ENCODE measurements around the gene MPDZ.
"Not testable (repeated sequence)": the region's sequence is repeated elsewhere in the genome, so short reads cannot be mapped to it uniquely, and the experiment has no call there.

MPDZ gene

DNA sequence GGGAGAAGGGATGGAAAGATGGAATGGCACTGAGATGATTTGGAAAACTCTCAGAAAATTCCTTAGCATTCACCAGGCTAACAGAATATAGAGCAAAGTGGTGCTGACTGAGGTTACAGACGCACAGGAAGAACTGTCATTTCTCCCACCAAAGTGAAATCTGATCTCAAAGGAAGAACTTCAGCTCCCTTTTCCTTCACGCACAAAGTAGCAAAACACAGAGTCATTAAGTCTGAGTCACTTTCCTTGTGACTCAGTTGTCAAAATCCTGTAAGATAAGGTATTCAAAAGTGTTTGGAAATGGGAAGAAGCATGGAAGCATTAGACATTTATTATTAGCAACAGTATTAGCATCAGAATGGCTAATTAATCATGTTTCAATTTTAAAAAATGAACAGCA lies 11.7 kb downstream of the MPDZ start:
- DNase-seq, result no peak

DNA sequence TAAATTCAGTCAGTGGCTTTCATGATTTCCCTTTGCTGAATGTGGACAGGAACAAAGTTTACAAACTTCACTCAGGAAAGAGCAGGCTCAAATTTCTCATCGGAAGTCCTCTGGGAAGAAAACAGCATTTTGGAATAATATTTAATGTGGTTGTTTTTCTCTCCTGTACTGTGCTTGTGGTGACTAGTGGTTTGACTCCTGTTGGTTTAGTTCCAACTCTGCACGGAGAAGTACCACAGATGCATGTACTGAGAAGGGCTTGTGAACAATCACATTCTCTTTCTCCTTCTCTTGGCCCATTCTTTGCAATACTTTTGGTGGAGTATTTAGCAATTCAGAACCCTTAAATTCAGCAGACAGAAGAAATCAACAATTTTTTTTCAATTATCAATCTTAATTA lies 13.3 kb downstream of the MPDZ start:
- DNase-seq, result no peak

DNA sequence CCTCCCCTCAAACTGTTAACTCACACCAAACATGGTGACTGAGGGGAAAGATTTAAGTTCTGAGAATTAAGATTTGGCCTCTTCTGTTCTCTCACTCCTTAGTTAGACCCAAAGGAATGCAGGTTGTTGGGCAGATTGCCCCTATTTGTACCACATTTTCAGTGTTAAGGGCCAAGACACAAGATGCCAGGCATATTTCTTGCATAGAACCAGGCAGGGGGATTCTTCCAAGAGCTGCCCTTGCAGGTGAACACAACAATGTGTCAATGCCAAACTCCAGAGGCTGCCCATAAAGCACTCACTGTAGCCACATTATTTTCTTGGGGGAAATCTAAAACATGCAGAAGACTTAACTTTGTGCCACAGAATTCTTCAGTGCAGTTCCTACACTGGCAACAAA lies 14.7 kb downstream of the MPDZ start:
- DNase-seq, result no peak

DNA sequence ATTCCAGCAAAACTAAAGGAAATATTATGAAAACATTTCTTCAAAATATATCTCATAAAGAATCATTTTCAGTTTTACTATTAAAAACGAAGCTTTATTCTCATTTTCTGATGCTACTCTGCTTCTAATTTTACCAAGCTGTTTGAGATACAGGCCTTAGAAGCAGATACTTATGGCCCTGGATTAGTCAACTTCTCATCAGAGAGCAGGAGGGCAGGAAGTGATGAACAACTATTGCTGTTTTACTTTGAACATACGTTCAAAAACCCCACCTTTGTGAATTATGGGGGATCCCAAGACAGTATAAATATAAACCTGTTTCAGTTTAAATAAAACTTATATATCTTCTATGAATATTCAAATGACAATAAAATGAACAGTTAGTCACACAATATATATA lies 16.0 kb downstream of the MPDZ start:
- no peak for DNase-seq

DNA sequence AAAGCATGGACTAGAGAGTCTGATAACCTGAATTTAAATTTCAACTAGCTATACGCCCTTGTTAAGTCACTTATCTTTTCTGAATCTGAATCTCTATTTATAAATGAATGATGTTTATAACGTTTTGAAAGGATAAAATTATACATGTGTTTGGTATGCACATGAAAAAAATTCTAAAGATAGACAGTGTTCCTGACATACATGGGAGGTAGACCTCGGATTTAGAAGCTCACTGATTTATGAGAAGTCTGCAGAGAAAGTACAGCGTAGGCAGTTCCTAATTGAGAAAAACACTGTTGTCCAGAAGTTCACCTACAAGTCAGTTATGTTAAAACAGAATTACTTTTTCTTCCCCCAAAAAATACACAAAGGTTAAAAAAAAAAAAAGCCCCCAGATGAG lies 26.6 kb downstream of the MPDZ start:
- DNase-seq, result no peak

DNA sequence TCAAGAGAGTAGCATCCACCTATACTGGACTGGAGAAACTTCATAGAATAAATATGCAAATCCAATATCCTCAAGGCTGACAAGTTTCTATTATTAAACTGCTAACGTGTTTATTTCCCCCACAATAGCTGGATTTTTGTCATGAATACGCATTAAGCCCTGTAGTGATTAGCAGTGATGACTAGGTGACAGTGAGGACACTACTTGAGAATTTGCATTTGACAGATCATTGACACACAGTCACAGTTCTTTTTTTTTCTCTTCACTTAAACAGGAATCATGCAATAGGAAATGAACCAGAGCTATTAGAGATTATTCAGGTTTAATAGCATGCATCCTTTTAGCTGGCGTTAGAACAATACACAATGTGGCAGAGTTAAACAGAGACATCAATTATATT lies 35.3 kb downstream of the MPDZ start:
- no peak for DNase-seq

DNA sequence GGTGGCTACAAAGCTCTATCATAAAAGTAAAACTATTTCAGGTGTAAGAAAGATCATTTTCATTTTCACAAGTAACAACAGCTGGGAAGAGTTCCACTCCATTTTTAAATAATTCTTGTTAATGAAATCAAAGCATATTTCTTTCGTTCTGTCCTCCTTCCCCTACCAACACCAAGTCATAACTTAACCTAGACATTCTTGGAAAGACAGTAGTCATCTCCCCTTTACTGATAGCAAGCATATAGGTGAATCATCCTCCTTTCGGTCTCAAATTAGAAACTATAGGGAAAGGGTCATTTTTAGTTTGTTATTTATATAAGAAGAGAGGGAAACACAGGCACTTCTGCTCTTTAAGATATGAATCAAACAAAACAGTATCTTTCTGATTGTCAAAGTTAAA lies 38.2 kb downstream of the MPDZ start:
- no peak for DNase-seq

DNA sequence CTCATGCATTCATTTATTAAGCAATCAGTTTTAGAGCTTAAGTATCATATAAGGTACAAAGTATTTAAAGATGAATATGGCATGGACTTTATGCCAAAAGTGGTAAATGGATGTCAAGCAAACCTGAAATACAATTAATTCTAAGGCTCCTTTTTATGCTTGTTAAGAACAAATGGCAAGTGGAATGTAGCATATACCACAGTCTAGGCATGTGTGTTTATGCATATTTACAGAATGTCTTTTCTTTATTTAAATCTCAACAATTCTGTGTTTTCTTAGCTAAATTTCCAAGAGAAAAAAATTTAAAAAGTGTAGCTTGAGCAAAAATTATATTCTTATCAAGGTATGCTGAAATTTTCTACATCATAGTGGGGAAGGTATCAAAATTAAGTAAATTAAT lies 39.8 kb downstream of the MPDZ start:
- DNase-seq, result no peak

DNA sequence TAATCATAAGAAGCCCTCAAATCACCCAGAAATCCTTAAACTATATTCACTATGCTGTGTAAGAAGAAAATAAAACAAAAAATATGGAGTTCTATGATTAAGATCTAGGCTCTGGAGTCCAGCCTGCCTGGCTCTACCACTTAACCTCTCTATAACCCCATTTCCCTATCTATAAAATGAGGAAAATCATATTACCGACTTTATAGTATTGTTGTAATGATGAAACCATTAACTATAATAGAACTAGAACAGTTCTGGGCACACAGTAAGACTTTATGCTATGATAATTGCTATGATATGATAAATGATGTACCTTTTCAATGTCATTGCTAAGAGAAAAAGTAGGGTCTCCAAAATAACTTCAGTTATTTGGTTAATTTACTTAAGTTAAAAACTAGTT lies 40.3 kb downstream of the MPDZ start:
- no peak for DNase-seq

DNA sequence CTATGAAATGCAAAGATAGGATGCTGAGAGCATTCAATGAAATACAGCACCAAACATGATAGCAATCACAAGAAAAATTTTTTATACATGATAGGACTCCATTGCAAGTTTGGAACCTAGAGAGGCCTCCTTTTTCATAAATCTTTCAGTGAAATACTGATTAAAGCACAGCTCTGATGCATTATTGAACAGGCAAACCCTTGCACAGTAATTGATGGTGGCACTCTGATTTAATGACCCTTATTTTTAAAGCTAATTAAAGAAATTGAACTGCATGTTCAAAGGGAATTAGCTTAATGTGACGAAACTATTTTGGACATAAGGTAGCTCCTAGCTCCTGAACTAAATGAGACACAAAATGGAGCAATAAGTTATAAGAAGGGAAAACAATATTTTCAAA lies 44.6 kb downstream of the MPDZ start:
- DNase-seq, result no peak

DNA sequence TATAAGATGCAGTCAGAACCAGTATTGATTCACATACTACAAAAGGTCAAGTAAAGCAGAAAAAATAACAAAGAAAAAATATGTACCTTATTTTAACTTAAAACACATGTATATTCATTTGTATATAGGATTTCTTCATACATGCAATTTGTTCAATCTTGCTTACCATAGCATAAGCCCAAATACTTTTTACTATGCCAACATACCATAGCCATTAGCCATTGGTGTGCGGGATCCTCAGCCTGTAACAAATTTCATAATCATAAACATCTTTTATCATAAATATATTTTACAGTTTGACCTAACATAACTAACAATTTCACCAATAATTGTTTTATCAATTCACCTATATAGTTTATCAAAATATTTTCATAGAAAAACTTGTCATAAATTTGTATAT lies 51.1 kb downstream of the MPDZ start:
- DNase-seq, result no peak

DNA sequence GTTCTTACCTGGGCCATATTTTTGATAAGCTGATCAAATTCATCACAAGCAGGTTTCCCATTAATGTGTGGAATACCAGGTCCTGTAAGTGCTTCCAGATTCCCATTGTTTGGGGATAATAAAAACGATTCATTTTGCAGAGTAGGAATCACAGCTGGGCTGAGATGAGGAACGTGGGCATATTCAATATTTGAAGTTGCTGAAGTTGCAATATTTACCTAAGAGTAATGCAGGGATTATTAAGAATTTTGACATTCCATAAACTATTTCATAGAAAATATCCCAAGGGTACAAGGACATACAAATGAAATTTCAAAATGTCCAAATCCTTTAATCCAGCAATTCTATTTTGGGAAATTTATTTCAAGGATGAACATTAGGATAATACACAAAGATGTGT lies 55.1 kb downstream of the MPDZ start:
- DNase-seq, result no peak

DNA sequence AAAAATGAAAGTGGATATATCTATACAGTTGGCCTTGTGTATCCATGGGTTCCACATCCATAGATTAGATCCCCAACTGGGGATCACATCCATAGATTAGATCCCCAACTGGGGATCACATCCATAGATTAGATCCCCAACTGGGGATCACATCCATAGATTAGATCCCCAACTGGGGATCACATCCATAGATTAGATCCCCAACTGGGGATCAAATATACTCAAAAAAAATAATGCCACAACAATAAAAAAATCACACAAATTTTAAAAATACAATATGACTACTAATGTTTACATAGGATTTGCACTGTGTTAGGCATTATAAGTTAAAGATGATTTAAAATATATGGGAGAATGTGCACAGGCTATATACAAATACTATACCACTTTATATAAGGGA lies 56.8 kb downstream of the MPDZ start:
- DNase-seq, result not testable (repeated sequence)

DNA sequence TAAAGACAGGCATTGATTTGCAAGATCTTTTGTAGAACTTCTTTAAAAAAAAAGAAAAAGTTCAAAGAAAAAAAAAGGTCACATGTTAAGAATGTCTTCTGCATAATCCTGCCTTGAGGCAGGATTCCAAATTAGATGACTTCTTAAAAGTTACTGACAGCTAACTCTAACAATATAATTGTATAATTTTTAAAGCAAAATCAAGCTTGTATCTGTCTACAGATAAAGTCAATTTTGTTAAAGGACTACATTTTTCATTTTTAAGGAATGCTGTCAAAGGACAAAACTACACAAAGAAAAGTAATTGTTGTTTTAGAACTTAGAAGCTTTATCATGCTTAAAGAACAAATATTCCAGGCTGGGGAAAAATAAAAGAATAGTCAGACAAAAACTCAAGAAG lies 57.8 kb downstream of the MPDZ start:
- DNase-seq, result no peak

DNA sequence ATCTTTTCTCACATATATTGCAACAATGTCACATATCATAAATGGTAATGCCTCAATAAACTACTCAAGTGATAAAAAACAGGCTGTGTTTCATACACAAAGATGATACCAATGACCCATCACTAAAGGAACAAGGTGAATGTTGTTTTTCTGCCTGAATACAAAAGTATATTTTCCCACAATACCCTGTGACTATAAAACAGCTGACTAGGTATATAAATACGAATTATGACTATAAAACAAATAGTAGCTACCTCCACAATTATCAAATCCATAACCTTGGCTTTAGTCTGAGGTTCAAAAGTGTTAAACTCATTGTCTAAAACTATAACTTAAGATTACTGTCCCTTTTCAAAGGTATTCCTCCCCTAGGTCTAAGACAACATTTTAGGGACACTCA lies 58.7 kb downstream of the MPDZ start:
- no peak for DNase-seq

DNA sequence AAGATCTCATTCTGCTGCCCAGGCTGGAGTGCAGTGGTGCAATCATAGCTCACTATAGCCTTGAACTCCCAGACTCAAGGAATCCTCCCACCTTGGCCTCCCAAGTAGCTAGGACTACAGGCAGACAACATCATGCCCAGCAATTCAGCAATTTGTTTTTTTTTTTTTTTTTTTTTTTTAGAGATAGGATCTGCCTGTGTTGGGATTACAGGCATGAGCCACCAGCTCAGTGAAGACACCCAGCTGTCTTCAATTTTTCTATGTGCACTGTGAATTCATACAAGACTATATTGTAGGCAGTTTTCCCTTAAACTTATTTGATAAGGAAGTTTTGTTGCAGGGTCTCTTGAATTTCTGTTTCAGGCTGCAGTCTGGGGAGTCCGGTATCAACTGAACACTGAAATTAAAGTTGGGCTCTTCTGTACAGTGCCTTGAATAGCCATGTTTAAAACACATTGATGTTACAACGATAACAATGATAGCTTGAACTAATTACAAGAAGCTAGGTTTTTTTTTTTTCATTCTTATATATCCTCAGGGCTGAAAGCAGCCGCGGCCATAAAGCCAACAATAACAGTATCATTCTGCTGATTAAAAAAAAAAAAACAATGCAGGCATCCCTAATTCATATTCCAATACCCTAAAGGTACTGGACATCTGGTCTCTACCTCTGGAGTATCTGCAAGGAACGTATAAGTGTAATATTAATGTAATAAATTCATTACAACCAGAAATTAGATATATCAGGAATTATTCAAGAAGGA lies 63.5 kb downstream of the MPDZ start:
- DNase-seq, result no peak

DNA sequence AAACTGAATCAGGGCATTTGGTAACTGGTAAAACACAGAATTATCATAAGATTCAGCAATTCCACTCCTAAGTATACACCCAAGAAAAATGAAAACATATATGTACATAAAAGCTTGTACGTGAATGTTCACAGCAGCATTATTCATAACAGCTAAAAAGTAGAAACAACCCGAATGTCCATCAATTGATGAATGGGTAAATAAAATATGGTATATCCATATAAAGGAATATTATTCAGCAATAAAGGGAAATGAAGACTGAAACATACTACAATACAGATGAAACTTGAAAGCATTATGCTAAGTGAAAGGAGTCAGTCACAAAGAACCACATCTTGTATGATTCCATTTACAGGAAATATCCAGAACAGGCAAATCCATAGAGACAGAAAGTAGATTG lies 65.5 kb downstream of the MPDZ start:
- no peak for DNase-seq

DNA sequence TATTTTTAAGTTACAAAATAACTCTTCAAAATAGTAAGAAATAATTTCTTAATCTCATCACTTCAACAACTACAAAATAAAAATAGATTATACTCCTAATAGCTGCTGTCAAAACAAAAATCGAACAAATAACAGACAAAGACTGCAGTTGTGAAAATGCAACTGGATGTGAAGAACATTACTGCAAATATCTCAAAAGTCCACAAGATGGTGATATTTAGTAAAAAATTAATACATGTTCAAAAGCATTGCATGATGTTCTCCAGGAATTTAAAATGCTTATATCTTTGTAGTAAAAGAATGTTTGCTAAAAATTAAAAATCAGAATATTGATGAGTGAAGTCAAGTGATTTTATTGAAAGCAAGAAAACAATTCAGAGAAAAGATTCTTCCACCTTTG lies 66.2 kb downstream of the MPDZ start:
- no peak for DNase-seq

DNA sequence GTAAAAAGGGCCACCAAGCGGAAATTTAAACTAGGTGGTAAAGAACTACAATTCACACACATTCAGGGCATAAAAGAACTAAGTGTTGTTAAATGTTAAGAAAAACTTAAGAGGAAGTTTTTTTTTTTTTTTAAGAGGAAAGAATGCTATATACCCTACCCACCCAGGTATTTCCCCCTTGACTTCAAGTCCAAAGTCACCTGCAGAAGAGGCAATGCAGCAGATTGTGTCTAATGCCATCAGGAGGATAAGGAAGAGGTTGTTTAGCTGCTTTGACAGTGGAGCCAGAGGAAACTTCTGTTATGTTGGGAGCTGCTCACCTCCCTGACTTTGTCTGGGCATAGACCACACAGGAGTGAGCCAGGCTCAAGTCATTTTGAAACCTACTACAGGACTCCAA lies 69.2 kb downstream of the MPDZ start:
- DNase-seq, result no peak

DNA sequence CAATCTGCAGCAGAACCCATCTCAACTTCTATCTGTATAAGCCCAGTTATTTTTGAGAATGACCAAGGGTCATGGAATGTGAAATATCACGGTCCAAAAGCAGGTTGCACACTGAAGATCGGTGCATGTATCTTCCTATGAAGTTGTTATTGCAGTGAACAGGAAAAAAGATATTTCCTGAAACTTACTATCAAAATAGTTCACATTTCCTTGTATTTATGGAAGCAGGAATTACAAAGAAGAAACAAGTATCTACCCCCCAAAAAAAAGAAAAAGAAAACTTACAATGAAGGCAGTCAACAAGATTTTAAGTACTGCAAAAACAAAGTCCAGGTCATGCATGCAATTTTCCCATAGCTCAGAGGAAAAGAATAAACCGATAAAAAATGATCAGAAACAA lies 70.0 kb downstream of the MPDZ start:
- DNase-seq, result no peak

DNA sequence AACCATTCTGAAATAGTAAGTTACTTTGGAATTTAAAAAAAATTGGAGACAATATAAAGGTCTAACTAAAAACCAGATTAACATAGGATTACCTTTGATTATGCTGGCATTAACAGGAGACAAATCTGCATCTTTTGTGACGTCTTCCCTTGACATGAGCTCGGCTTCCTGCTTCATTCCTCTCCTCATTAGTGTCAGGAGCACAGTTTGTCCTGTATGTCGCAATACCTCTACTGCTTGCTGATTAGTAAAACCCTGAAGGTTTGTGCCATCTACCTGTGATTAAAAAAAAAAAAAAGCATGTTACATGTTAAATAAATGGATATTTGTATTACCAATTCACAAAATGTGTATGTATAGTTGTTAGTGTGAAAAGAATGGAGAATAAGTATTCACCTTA lies 73.7 kb downstream of the MPDZ start:
- no peak for DNase-seq

DNA sequence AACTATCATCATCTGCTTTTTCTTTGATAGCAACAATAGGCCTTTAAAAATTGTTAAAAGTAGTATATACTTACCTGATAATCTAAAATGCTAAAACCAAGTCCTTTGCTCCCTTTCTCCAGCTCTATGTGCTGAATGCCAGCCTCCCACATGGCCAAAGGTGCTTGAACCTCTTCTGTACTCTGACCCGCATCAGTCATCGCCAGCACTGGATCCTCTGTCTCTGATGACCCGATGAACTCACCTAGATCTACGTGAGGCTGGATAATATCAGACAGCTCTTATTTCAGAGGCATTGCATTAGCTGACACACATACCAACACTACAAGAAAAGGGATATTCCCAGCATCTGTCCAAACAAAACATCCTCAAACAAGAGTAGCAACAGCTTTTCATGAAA lies 89.5 kb downstream of the MPDZ start:
- DNase-seq, result no peak

DNA sequence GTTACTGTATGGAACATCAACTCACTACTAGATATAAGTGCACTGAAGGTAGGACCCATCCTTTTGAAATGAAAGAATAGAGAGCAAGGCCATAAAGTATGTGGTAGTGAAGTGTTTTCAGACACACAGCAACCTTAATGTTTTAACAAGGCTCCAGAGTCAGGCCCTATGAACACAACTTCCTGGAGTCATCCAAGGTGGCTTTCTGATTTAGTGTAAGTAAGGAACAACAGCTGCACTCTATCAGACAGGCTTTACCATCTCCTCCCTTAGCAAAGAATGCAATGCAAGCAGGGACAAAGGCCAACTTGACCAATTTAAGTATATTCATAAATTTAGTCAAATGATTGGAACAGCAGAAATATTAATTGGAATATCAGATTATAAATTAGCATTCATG lies 90.1 kb downstream of the MPDZ start:
- DNase-seq, result no peak

DNA sequence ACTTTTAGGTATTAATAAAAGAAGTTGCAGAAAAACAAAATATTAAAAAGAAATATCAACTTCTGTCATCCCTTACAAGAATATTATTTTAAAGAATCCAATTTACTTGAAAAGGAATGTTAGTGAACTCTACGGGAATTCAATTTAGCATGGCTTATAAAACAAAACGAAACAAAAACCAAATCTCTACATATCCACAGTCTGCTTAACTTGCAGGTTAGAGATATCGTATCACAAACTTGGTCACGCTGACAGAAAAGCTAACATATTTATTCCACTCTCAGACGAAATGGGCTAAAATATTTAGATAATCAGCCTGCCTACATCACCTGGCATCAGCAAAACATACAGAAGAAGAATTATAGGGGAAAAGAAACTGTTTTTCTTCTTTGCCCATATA lies 92.7 kb downstream of the MPDZ start:
- no peak for DNase-seq

DNA sequence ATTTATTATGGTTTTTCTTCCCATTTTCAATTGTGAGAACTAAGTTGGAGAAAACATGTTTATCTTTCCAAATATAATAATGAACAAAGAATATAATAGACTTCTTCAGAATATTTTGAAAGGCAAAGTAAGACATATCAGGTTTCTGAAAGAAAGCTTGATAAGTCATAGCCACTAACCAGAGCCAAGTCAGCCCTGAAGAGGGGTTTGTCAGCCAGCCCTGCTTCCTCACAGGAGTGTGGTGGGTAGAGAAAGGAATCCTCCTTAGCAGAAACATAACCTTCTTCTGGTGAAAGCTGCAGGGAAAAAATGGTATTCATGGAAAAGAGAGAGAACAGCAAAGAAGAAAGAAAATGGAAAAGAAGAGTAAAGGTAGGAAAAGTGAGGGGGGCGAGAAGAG lies 93.4 kb downstream of the MPDZ start:
- no peak for DNase-seq

DNA sequence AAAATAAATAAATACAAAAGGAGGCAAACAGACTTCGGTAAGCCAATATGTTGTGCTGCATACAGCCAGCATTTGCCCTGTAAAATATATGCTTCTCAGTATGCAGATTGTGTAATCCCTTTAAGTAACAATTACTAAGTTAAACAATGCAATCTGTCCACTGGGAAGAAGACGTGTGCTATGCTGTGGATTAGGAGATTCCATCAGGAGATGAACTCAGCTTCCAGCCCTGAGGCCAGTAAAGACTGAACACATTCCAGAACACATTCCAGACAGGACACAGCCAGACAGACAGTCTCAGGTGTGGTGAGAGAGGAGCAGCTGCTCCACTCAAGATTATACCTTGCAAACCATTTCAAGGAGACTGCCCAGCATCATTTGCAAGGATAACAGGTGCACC lies 97.8 kb downstream of the MPDZ start:
- no peak for DNase-seq

All from SHP77 treated with DMSO at 0.1 percent for 48 hours (cell line).